KG1 (cell line): Measurements from ENCODE around the gene KATNAL1.
"Not testable (repeated sequence)": the region's sequence is repeated elsewhere in the genome, so short reads cannot be mapped to it uniquely, and the experiment has no call there.

Source experiments
- DNase-seq: peaks from one replicate; lab custom pipeline; 2025; lab: John Stamatoyannopoulos, UW

KATNAL1 gene

DNA sequence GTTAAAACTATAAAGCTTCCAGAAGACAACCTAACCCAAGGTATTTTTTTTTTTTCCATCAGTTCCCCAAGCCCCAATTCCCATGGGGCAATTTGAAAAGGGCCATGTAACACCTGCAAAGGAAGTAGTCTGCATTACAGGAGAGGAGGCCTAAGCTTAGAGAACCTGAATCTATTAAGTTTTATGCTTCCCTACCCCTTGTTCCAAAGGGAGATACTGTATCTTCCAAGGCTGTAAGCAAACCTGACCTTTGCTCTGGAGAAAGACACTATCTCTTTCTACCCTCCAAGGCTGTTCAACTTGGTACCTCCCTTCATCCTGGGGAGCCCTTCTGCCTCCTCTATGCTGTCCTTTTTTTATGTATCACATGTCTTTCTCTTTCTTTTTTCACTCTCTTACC is 15.0 kb downstream of the KATNAL1 start:
- no peak for DNase-seq

DNA sequence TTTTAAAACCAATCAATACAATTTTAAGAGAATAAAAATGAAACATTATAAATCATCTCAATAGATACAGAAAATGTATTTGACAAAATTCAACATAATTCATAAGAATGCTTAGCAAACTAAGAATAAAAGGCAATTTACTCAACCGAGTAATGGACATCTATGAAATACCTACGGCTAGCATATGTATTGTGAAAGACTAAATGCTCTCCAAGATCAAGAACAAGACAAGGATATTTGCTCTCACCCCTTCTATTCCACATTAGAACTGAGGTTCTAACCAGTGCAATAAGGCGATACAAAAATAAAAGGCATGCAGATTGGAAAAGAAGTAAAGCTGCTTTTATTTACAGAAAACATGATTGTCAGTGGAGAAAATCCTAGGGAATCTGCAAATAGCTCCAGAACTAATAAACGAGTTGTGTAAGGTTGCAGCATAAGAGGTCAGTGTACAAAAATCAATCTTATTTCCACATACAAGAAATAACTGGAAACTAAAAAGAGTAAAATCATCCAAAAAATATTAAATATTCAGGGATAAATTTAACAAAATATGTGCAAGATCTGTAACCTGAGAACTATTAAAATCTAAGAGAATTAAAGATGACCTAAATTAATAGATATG is 16.4 kb downstream of the KATNAL1 start:
- DNase-seq = no peak

DNA sequence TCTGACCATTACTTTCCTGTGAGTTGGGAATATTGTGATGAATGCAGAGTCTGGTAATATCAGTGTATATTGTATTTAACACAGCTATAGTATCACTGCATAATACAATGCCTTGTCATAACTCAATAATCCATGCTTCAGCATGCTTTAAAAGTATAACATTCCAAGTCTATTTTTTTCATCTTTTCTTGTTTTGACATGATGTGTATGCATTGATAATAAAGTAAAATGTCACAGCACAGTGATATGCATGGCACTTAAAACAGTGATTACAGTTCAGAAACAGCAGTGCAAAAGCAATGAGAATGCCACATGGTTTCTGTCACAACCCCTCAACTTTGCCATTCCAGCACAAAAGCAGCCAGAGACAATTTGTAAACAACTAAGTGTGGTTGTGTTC is 17.8 kb downstream of the KATNAL1 start:
- DNase-seq = no peak

DNA sequence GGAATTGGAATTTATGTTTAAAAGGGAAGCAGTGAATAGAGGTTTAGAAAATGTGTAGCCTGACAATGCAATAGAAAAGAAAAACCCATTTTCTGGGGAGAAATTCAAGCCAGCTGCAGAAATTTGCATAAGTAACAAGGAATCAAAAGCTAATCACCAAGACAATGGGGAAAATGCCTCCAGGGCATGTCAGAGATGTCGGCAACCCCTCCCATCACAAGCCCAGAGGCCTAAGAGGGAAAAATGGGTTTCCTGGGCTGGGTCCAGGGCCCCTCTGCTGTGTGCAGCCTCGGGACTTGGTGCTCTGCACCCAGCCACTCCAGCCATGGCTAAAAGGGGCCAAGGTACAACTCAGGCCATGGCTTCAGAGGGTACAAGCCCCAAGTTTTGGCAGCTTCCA is 21.3 kb downstream of the KATNAL1 start:
- not testable (repeated sequence) for DNase-seq

DNA sequence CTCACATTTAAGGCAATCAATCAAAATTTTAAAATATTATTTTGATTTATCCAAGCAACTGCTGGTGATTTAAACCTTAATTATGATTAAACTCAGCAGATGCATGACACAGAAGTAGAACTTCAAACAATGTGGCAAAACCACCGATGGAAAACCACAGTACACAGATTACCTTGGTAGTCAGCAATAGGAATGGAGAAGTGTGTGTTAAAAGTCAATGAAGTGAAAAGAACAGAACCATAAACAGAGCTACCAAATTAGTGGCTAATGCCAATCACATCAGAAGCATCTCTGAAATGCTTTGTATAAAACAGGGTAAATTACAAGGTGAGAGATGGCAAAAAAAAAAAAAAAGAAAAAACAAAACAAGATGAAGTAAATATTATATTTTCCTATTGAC is 31.2 kb downstream of the KATNAL1 start:
- no peak for DNase-seq

DNA sequence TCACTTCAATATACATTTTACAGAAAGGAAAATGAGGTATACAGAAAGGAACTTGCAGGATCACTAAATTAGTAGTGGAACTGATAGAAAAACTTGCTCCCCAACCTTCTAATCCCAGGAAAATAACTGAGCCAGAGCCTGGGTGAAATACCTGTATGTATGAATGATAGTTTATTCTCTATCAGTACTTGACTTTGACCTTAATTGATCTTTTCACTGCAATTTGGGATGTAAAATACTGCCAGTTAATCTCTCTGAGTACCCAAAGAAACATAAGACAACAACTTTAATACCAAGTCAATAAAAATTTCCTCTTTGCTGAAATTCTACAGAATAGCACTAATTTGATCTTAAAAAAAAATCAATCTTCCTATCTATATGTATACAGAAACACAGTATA is 33.3 kb downstream of the KATNAL1 start:
- DNase-seq = no peak

DNA sequence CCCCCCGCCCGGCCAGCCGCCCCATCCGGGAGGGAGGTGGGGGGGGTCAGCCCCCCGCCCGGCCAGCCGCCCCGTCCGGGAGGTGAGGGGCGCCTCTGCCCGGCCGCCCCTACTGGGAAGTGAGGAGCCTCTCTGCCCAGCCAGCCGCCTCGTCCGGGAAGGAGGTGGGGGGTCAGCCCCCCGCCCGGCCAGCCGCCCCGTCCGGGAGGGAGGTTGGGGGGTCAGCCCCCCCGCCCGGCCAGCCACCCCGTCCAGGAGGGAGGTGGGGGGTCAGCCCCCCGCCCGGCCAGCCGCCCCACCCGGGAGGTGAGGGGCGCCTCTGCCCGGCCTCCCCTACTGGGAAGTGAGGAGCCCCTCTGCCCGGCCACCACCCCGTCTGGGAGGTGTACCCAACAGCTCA is 37.3 kb downstream of the KATNAL1 start:
- not testable (repeated sequence) for DNase-seq

DNA sequence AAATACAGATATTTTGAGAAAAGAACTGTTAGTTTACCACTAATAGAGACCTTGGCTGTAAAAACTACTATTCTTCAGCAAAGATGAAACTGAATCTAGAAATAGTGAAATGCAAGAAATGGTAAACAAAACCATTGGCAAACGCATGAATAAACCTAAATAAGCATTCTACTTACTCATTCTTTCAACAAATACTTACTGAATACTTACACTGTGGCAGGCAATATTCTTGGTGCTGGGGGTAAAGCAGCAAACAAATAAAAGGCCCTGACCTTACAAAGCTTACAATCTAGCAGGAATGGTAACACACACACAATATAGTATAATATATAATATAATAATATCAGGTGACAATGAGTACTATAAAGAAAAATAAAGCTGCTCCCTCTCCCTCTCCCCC is 38.7 kb downstream of the KATNAL1 start:
- no peak for DNase-seq

DNA sequence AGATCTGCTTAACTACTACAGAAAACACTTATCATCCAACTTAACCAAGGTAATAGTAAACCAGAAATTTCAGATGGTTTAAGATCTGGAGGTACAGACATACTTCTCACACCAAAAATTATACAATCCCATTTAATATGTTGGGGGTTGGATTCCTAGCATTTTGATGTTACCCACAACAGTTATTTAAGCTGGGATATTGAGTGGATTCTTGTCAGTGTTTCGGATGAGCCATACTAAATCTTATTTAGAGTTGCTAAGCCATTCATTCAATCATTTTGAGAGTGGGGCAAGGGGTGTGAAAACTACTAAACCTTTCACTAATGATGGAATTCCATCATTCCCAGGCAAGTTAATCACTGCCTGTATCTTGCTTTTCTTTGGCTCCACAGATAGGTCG is 40.6 kb downstream of the KATNAL1 start:
- no peak for DNase-seq

DNA sequence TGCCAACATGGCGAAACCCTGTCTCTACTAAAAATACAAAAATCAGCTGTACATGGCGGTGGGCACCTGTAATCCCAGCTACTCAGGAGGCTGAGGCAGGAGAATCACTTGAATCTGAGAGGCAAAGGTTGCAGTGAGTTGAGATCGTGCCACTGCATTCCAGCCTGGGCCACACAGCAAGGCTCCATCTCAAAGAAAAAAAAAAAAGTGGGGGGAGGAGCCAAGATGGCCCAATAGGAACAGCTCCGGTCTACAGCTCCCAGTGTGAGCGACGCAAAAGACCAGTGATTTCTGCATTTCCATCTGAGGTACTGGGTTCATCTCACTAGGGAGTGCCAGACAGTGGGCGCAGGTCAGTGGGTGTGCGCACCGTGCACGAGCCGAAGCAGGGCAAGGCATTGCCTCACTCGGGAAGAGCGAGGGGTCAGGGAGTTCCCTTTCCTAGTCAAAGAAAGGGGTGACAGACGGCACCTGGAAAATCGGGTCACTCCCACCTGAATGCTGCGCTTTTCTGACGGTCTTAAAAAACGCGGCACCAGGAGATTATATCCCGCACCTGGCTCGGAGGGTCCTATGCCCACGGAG is 48.1 kb downstream of the KATNAL1 start:
- not testable (repeated sequence) for DNase-seq

DNA sequence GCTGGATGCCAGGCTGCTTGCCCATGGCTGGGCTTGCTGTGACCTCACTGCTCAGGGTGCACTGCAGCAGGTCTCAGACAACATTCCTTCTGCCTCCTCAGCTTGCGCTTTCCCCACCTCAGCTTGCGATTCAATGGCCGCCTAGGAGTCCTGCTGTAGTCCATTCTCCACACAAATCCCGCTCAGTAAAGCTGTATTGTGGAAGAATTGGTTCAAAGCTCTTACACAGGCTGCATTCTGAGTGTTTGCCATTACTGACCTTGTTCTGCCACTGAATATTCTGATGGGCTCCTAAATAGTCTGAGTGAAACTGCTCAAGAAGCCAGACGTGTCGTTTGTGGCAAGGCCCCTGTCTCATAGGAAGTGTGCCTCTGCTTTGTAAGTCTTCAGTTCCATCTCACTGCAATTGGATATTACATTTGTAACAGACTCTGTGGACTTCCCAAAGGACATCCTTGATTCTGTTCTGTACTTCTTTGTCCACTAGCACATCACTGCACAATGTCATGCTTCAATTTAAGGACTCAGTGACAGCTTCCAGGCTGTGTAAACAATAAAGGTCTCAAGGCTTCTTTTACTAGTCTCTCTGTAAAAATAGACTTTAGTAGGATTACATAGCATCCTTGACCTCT is 49.8 kb downstream of the KATNAL1 start:
- no peak for DNase-seq

DNA sequence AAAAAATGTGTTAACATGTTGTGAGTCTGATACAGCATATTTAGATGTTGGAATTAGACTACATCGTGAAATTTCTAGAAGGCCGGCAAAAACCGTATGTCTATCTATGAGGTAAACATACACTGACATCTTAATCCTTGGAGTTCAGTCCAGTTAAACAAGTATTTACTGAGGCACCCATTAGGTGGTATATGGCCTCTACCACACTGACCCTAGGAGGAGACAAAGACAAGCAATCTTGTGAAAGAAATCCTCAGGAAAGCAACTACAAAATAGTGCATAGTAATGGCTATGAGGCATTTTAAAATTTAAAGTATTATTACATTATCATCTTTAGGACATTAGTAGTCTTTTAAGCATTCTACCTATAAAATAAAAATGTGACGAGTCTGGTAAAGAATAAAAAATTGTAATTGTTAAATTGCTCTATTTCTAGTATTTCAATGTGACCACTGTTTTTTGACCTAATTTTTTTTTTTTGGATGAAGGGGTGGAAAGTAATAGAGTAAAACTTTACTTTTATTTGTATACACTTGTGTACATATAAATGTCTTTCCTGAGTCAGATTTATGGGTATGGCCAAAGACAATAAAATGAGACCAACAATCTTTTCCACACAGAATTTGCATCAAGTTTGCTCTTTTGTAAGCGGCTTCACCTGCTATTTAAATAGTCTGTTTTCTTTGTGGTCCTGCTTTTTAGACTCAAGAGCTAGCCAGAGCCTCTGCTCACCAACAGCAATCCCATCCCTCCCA is 50.5 kb downstream of the KATNAL1 start:
- no peak for DNase-seq

DNA sequence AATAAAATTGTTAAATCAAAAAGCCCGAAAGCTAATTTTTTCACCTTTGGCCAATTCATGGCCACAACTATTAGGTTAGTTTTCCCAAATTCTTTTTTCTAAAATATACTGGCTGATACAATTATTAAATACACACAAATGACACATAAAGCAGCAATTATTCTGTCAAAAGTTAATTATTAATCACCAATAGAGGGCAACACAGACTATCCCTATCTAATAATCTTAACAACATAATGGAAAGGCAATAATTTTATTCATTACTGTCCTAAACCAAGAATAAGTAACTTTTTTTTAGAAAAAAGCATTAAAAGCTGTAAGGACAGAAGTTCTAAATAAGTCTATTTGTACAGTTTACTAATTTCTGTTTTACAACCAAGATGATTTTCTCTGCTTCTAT is 51.7 kb downstream of the KATNAL1 start:
- no peak for DNase-seq

DNA sequence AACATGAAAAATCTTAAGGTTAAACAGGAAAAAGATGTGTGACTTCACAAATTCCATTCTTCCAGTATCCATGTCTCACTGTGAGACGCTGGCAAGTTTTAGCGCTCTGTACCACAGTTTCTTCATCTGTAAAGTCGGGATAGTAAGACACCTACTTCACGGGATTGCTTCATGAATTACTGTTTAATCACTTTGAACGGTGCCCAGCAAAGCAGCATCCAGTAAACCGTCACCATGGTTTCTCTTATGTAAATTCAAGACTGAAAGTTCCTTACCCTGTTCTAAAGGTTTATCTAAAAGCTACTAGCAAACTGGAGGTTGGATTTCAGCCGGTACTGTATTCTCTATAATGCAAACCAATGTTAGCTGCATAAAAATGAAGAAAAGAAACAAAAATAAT is 53.5 kb downstream of the KATNAL1 start:
- no peak for DNase-seq

DNA sequence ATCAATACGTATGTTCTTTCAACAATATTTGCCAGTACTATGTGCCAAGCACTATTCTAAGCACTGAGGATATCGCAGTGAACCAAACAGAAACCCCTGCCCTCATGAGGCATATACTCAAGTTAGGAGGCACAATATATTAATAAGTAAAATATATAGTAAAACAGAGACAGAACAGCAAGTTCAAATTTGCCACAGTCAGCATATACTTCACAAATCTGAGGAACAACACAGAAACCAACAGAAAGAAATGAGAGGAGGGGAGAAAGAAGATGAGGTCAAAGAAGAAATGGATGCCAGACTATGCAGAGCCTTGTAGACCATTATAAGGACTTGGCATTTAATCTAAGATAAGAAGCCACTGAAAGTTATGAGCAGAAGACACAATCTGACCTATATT is 59.9 kb downstream of the KATNAL1 start:
- no peak for DNase-seq

DNA sequence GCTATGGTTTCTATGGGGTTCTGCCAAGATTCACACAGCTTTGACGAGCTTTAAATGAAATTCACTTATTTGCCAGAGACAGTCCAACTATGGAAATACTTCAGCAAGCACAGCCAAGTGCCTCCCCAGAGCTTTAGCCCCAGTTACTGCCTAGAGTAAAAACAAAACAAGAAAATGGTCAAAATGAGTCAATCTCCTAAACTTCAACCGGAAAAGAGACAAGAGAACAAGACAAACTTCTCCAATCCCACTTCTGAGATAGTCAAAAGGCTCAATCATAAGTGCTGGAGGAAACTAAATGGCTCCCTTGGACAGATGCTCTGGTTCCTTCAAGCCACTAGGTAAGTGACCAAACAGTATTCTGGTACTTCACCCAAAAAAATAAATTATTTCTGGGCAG is 65.8 kb downstream of the KATNAL1 start:
- DNase-seq = no peak

DNA sequence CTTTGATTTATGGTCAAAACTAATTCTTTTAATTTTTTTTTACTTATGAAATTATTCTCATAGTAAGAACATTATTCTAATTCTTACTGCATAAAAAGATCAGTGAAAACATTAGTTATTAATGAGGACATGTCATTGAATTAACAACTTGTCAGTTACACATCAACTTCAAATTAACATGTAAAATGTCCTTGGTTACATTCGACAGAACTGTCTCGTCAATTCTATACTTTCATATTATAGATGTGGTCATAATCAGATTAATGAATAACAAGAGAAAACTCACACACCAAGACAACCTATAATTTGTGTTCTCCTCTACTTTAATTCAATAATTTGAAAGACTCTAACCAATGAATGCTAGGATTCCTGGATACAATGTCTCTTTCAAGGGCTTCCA is 66.7 kb downstream of the KATNAL1 start:
- no peak for DNase-seq

DNA sequence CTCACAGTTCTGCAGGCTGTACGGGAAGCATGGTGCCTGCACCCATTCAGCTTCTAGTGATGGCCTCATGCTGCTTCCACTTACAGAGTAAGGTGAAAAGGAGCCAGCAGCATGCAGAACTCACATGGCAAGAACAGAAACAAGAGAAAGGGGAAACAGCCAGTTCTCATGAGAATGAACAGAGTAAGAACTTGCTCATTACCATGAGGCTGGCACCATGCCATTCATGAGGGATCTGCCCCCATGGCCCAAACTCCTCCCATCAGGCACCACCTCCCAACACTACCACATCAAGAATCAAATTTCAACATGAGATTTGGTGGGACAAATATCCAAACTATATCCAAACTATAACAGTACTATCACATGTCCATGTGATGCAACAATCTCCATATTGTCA is 72.1 kb downstream of the KATNAL1 start:
- DNase-seq = no peak

DNA sequence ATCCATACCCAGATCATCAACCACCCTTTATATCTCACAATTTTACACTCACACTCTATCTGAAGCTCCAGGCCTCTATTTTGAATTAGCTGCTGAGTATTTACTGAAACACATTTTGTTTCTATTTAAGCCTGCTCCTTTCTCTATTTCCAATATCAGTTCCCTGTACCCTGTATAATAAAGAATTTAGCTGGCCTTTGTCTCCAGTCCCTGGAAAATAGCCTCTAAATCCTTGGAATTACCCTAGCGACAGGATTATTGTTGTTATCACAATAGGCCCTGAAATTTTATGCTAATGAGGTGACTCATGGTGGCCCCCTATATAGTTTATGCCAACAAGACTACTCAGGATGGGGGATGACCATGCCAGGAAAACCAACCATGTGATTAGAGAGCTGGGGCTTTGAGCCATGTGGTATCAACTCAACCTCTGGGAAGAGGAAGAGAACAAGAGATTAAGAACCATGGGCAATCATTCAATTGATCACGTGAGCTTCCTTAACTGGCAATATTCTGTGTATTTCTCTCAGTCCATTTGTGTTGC is 72.7 kb downstream of the KATNAL1 start:
- DNase-seq = no peak

DNA sequence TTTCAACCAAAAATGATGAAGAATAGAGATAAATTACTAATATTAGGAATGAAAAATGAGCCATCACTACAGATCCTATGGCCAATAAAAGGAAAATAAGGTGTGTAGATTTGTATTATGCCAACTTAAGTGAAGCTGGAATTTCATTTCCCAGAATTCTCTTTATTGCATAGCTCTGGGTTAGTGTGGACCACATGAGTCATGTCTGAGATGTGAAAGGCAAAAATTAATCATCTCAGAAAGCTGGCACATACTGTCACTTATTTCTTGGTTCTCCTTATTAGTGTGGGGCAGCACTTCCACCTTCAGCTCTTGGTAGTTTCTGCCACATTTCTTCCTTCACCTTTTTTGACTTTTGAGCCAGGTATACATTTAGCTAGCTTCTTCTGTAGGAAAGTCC is 82.6 kb downstream of the KATNAL1 start:
- no peak for DNase-seq

DNA sequence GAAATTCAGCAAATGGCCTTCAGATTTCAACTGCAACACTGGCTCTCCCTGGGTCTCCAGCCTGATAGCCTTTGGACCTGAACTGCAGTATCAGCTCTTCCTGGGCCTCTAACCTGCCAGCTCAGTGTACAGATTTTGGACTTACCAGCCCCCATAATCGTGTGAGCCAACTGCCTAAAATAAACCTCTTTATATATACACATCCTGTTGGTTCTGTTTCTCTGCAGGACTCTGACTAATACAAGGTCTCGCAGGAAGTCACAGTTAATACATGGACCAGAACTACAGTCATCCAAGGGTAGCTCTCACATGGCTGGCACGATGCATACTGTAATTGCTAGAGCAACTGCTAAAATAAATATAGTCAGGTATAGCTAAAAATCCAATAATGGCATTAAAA is 85.1 kb downstream of the KATNAL1 start:
- DNase-seq = no peak

DNA sequence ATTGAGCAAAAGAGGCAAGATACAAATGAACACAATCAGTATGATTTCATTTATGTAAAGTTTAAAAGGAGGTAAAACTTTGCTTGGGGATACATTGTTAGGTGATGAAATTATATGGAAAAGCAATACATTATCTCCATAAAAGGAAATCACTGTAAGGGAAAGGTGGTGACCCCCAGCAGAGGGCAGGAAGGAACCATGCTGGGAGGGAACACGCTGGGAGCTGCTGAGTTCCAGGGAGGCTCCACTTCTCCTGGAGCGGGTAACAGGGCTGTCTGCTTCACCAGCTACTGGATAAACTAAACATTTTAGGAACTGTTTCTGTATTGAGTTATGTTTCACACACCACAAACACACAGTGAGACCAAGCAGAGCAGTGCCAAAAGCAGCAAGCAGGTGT is 91.2 kb downstream of the KATNAL1 start:
- DNase-seq = no peak

DNA sequence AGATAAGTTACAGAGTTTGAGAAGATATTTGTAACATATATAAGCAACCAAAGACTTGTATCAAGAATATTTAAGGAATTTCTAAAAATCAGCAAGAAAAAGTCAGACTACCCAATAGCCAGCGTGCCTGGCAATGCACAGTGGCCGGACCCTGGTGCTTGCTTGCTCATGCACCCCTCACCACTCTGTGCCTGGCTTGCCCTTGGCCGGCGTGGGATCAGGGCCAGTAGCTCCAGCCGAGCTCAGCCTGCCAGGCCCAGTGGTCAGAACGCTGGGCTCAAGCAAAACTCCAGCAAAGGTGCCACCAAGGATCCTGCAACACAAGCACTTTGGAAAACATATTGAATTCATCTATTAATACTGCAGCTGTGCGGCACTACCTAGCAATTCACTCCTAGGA is 95.1 kb downstream of the KATNAL1 start:
- no peak for DNase-seq
